Measurements from ENCODE around the gene BHLHE23.

- TF ChIP-seq CTCF (IDR thresholded peaks at IDR 0.05), result no peak
- no peak for TF ChIP-seq POLR2A (IDR thresholded peaks at IDR 0.05)
- no peak for TF ChIP-seq POLR2AphosphoS5 (IDR thresholded peaks at IDR 0.05)
Observed at GRCh38 chr20:63008541-63009044, 1.8 kb upstream of the BHLHE23 start.

Measured in suprapubic skin (tissue), 4 donors.